NCI-H69 (cell line): ENCODE measurements around the gene PEX12.
"Not testable (repeated sequence)": the region's sequence is repeated elsewhere in the genome, so short reads cannot be mapped to it uniquely, and the experiment has no call there.

Experiments used
- DNase-seq: peaks from one replicate; lab custom pipeline; 2025; lab: John Stamatoyannopoulos, UW

The PEX12 gene

DNA sequence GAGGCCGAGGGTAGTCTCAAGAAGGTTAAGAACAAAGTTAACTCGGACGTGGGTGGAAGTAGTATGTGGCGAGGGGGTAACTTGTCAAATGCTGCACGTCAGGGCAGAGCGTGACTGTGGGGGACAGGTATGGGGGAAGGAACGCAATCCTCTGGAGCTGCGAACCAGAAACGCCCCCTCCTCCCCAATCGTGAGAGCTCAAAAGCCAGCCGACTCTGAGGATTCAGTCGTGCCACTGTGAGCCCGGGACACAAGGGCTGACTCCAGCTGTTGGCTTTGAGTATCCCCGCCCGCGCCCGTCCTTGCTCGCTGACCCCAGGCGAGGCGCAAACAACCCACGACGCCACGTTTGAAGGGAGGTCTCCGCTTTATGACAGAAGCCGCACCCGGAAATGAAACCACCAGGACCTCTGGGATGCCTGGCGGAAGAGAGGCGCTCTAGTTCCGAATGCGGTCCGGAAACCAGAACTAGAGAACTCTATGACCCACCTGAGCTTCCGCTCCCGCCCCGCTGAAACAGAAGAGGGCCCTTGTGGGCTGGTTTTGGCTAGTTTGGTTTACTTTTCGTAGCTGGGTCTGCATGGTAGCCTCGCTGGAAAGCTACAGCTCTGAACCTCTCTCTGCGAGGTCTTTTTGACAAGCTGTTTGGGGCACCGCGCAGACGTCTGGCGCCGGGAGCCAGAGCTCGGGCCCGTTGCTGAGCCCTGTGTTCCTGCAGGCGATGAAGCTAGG is at the start of gene PEX12:
TSS of gene PEX12 (minus strand) at position 375 of the 732 bp plus-strand sequence. CDS start 550 bp downstream, outside the sequence.
- DNase-seq: peak; percentile 98

DNA sequence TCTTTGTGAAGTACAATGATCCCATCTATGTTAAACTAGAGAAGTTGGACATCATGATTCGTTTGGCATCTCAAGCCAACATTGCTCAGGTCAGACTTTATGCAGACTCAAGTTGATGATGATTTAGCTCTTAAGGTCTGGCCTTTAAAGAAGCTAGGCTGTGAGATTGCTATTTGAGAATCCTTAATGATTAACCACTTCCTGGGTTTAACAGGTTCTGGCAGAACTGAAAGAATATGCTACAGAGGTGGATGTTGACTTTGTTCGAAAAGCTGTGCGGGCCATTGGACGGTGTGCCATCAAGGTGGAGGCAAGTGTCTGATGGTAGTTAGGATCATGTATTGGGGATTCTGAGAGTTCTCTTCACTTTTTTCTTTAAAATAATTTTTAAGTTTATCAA is 49.0 kb upstream of the PEX12 start:
- no peak for DNase-seq

- no peak for DNase-seq
These were observed 43.4 kb upstream of the PEX12 start for GRCh38 chr17:35621768-35622167.

DNA sequence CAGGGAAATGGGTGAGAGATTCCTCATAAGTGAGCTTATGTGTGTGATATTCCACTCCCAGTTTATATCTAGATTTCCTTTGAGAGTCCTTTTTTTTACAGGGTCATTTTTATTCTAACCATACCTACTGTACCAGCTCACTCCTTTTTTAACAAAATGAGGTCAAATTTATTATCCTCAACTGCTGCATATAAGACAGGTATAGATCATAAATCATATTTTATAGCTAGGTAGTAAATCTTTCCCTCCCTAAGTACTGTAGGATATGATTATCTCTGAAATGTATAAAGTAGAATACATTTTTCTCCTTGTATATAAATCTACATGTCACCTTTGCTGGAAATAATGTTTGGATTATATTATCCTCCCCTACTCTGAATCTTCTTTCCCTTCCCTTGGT is 40.3 kb upstream of the PEX12 start:
- peak; percentile 74 for DNase-seq

- DNase-seq: peak; percentile 70
These were observed 39.1 kb upstream of the PEX12 start for GRCh38 chr17:35617505-35617904.

GRCh38 chr17:35616536-35616935 is 38.2 kb upstream of the PEX12 start:
- DNase-seq: no peak

GRCh38 chr17:35614810-35615209 is 36.4 kb upstream of the PEX12 start:
- DNase-seq: no peak

DNA sequence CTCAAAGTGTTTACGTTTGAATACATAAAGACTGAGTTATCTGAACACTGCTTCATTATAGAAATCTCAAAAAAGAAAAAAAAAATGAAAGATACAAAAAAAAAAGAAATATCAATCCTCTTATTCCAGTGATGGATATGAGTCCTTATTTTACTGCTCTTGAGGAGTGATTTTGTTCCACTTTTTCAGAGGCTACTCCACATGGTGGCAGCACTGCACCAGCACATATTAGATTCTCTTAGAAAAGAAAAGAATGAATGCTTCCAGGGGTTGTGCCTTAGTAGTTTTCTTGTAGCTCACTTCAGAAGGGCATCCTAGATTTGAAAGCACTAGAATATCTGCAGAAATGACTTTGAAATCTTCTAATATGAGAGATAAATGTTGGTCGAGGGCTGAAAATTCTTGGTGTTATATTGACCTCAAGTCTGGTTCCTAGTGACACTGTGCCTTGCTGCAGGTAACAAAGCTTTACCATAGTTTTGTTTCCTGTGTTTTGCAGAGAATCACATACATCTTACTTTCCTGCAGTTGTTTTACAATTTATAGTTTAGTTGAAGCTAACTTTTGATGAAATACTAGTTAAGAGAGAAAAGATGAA is 34.7 kb upstream of the PEX12 start:
- peak; percentile 75 for DNase-seq

DNA sequence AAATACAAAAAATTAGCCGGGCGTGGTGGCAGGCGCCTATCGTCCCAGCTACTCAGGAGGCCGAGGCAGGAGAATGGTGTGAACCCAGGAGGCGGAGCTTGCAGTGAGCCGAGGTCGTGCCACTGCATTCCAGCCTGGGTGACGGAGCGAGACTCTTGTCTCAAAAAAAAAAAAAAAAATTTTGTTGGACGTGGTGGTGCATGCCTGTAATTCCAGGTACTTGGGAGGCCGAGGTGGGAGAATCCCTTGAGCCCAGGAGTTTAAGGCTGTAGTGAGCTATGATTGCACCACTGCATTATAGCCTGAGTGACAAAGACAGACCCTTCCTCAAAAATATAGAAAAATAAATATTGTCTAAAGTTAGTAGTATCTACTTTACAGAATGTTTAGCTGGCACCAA is 32.4 kb upstream of the PEX12 start:
- DNase-seq: not testable (repeated sequence)

DNA sequence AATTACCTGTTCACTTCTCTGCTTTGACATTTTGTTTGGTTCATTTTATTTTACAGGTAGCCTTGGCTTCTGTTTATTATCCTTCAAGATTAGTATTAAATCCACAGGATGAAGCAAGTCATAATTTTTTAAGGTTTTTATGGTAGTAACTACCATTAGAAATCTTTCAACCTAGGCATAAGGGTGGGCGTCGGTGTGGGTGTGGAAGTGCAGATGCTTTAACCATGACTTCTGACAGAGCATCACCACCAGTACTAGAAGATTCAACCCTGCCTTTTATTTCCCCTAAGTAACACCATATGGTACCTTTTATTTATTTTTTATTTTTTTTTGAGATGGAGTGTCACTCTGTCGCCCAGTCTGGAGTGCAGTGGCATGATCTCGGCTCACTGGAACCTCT is 31.5 kb upstream of the PEX12 start:
- DNase-seq: no peak

DNA sequence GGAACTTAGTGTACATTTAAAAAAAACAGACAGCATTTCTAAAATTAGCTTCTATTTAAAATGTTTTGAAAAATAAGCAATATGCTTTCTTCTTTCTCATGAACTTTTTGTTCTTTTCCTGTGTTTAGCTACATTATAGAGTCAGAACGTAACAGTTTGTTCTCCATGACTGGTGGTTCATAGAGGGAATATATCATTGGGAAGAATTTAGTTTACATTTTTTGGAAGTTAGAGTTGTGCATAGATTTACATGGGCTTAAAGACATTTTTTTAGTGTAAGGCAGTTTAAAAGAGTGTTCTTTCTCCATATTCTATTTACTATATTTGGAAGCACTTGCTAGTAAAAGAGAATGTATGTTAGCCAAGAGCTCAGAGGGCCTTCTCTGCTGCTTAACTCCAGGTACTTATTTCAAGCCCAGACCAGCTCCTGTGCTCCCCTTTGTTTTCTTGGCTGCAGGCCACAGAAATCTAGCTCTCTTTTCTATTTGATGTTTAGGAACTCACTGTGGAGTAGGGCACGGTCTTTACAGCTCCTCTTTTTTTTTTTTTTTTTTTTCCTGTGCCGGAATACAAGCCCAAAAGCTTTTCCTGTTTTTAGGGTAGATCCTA is 29.0 kb upstream of the PEX12 start:
- DNase-seq: no peak

DNA sequence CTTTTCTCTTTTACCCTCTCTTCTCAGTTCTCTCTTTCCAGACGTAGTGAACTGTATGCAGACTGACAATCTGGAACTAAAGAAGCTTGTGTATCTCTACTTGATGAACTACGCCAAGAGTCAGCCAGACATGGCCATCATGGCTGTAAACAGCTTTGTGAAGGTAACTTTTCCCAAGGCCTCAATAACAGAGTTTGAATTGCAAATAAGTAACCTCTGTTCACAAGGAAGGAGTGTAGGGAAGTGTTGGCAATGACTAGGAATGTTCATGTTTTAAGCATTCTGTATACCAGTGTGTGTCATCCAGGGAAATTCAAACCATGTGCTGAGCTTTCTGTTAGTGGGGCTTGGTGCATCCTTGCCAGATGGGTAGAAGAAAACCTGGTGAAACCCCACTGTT is 27.3 kb upstream of the PEX12 start:
- no peak for DNase-seq

- DNase-seq: no peak
These were observed 25.3 kb upstream of the PEX12 start for GRCh38 chr17:35603674-35604073.

- no peak for DNase-seq
These were observed 19.2 kb upstream of the PEX12 start for GRCh38 chr17:35597604-35598003.

DNA sequence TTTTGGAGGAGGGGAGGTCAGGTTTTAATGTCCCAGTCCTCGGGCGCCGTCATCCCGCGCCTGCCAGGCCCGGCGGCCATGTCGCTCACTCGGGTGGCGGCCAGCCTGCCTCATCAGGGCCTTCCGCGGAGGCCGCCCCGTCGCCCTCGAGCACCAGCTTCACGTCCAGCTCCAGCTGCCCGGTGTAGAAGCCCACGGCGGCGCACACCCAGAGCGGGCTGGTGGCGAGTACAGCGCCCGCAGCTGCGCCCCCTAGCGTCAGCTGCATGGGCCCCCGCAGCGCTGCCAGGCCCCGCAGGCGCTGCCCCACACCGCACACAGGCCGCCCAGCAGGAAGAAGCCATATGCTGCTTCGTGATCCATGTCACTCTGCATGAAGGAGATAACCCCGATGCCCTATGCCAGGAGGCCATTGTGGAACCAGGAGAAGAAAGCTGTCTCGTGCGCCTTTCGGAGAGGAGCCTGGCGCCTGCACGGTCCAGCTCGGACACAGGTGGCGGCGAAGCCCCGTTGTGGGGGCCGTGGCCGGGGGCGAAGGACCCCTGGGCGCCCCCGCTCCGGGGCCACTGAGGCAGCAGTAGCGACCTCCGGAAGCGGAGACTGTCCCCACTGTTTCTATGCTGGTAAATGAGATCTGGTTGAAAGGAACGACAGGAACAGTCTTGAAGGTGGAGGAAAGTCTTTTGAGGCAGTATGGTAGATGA is 18.3 kb upstream of the PEX12 start:
- DNase-seq: no peak

- no peak for DNase-seq
These were observed 17.7 kb upstream of the PEX12 start for GRCh38 chr17:35596072-35596471.

DNA sequence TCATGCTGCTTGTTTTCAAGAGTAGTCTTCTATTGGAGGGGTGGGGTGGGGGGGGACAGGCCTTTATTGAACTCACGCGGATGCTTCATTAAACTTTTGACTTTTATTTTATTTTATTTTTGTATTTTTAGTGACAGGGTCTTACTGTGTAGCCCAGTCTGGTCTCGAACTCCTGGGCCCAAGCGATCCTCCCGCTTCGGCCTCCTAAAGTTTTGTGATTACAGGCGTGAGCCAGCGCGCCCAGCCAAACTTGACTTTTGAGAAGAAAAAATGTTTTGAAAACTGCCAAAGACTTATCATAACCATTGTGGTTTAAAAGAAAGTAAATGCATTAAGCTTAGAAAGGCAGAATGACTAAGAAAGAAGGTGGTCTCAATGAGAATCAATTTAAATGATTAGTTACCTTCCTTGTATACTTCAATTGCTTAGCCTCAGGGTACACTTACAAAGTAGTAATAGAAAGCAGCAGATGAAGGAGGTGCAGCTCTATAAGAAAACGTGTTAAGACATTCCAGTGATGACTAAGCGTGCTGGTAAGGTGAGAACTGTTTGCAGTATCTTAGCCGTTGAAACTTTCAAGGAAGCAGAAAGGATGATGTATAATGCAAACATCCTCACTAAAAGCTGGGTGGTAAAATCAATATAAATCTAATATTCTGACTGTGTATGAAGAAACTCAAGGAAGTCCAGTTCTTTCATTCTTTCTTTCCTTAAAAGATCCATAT is 10.0 kb upstream of the PEX12 start:
- DNase-seq: peak; percentile 43

- peak; percentile 98 for DNase-seq
These were observed 8.9 kb upstream of the PEX12 start, which contains the start of gene AP2B1 for GRCh38 chr17:35587074-35587961. TSS of gene AP2B1 (plus strand) at chr17:35587322. CDS start at chr17:35594031, 6,709 bp downstream.

- DNase-seq: no peak
These were observed 8.2 kb upstream of the PEX12 start for GRCh38 chr17:35586569-35587073.

DNA sequence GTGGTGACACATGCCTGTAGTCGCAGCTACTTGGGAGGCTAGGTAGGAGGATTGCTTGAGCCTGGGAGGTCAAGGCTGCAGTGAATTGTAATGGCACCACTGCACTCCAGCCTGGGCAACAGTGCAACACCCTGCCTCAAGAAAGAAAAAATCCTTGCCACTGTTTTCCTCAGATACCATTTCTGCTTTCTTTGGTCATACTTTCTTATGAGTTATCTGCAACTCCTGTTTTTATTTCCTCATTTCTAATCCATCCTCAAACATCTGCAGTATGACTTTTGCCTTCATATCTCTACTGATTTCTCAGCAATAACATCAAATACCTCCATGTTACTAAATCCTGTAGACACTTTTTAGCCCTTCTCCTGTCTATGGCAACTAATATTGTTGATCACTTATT is 5.7 kb upstream of the PEX12 start:
- DNase-seq: no peak
